H9 (cell line): ENCODE results near the gene VRK3. TPM values are rescaled to one million over a fixed set of nuclear protein-coding genes. Genes with fewer than 3 reads are reported as not detected.

Experiments used
- DNase-seq: peaks from one replicate; pipeline ENCODE4 v3.0.0-alpha.2; 2017
- H2AFZ ChIP-seq: one replicate; pipeline ENCODE4 v1.6.1; 2013; ENCODE audit warnings: mild to moderate bottlenecking, low read length, control low read depth, moderate library complexity
- H2AK5ac ChIP-seq: 2 replicates; pipeline ENCODE4 v1.6.1; 2013; ENCODE audit warnings: low read length, control low read depth, mixed read lengths; ENCODE audit not compliant: insufficient read length
- H2BK120ac ChIP-seq: one replicate; pipeline ENCODE4 v1.6.1; 2013; ENCODE audit warnings: low read depth, mild to moderate bottlenecking, low read length, control low read depth, inconsistent platforms; ENCODE audit not compliant: poor library complexity, severe bottlenecking
- H2BK12ac ChIP-seq: 2 replicates; pipeline ENCODE4 v1.6.1; 2013; ENCODE audit warnings: low read length, control low read depth, mixed read lengths, low read depth; ENCODE audit not compliant: insufficient read length
- H2BK15ac ChIP-seq: 2 replicates; pipeline ENCODE4 v1.6.1; 2013; ENCODE audit warnings: low read depth, low read length, control low read depth
- H2BK20ac ChIP-seq: one replicate; pipeline ENCODE4 v1.6.1; 2013; ENCODE audit warnings: low read depth, mild to moderate bottlenecking, low read length, control low read depth, inconsistent platforms; ENCODE audit not compliant: poor library complexity, severe bottlenecking
- H2BK5ac ChIP-seq: 2 replicates; pipeline ENCODE4 v1.6.1; 2013; ENCODE audit warnings: low read length, control low read depth, mixed read lengths; ENCODE audit not compliant: insufficient read length
- H3K14ac ChIP-seq: 2 replicates; pipeline ENCODE4 v1.6.1; 2013; ENCODE audit warnings: low read length, control low read depth; ENCODE audit not compliant: insufficient read depth
- H3K18ac ChIP-seq: 2 replicates; pipeline ENCODE4 v1.6.1; 2013; ENCODE audit warnings: low read depth, mild to moderate bottlenecking, mixed read lengths, low read length, control low read depth; ENCODE audit not compliant: insufficient read length
- H3K23ac ChIP-seq: 2 replicates; pipeline ENCODE4 v1.6.1; 2013; ENCODE audit warnings: low read length, control low read depth, mixed read lengths, low read depth; ENCODE audit not compliant: insufficient read length
- H3K23me2 ChIP-seq: 2 replicates; pipeline ENCODE4 v1.6.1; 2013; ENCODE audit warnings: low read depth, mild to moderate bottlenecking, mixed read lengths, low read length, control low read depth; ENCODE audit not compliant: insufficient read length, poor library complexity, severe bottlenecking
- H3K27ac ChIP-seq: 2 replicates; pipeline ENCODE4 v1.5.1; 2013; ENCODE audit warnings: low read length, control low read depth, mixed read lengths, low read depth; ENCODE audit not compliant: insufficient read length
- H3K27me3 ChIP-seq: 2 replicates; pipeline ENCODE4 v1.6.1; 2013; ENCODE audit warnings: low read length, control low read depth, inconsistent platforms; ENCODE audit not compliant: insufficient read depth
- H3K4ac ChIP-seq: 2 replicates; pipeline ENCODE4 v1.6.1; 2013; ENCODE audit warnings: low read depth, mild to moderate bottlenecking, control low read depth, inconsistent platforms, low read length, moderate library complexity
- H3K4me1 ChIP-seq: 2 replicates; pipeline ENCODE4 v1.6.1; 2013; ENCODE audit warnings: low read length, control low read depth, inconsistent platforms; ENCODE audit not compliant: insufficient read depth
- H3K4me2 ChIP-seq: 2 replicates; pipeline ENCODE4 v1.6.1; 2013; ENCODE audit warnings: low read length, control low read depth, mixed read lengths; ENCODE audit not compliant: insufficient read length, insufficient read depth
- H3K56ac ChIP-seq: 2 replicates; pipeline ENCODE4 v1.6.1; 2013; ENCODE audit warnings: low read depth, mild to moderate bottlenecking, mixed read lengths, low read length, control low read depth; ENCODE audit not compliant: insufficient read length
- H3K79me1 ChIP-seq: 2 replicates; pipeline ENCODE4 v1.6.1; 2013; ENCODE audit warnings: low read depth, mild to moderate bottlenecking, moderate library complexity, low read length, control low read depth, inconsistent platforms; ENCODE audit not compliant: insufficient read depth, poor library complexity, severe bottlenecking
- H3K79me2 ChIP-seq: 2 replicates; pipeline ENCODE4 v1.6.1; 2013; ENCODE audit warnings: low read length, control low read depth, inconsistent platforms; ENCODE audit not compliant: insufficient read depth
- H3K9ac ChIP-seq: 2 replicates; pipeline ENCODE4 v1.6.1; 2013; ENCODE audit warnings: low read length, control low read depth, mixed read lengths; ENCODE audit not compliant: insufficient read length; ENCODE audit errors: extremely low read depth
- H3K9me3 ChIP-seq: one replicate; pipeline ENCODE4 v1.6.1; 2013; ENCODE audit warnings: low read depth, low read length, inconsistent platforms; ENCODE audit not compliant: control insufficient read depth
- H3T11ph ChIP-seq: one replicate; pipeline ENCODE4 v1.6.1; 2013; ENCODE audit warnings: mild to moderate bottlenecking, low read length, control low read depth, inconsistent platforms
- H4K20me1 ChIP-seq: one replicate; pipeline ENCODE4 v1.6.1; 2013; ENCODE audit not compliant: control insufficient read depth, insufficient read length, insufficient read depth
- H4K5ac ChIP-seq: 2 replicates; pipeline ENCODE4 v1.6.1; 2013; ENCODE audit warnings: low read depth, mild to moderate bottlenecking, mixed read lengths, low read length, control low read depth; ENCODE audit not compliant: insufficient read length
- H4K8ac ChIP-seq: replicated peaks from 2 replicates; pipeline ENCODE4 v1.6.1; 2013; ENCODE audit warnings: low read length, control low read depth, mixed read lengths, low read depth; ENCODE audit not compliant: insufficient read length
- H4K91ac ChIP-seq: 2 replicates; pipeline ENCODE4 v1.6.1; 2013; ENCODE audit warnings: low read depth, mild to moderate bottlenecking, moderate library complexity, mixed read lengths, low read length, control low read depth; ENCODE audit not compliant: insufficient read length
- H3K27ac Mint-ChIP-seq, 3 experiments: 2 replicates in 2 of 3; 3 replicates in 1 of 3; pipeline ENCODE4 v1.8.0; 2020 to 2021; ENCODE audit warnings: mixed read lengths in 3 of 3, mild to moderate bottlenecking in 1 of 3, moderate library complexity in 1 of 3
- H3K27me3 Mint-ChIP-seq: 2 replicates; pipeline ENCODE4 v1.8.0; 2021; ENCODE audit warnings: low read depth, mild to moderate bottlenecking, moderate library complexity, mixed read lengths
- H3K36me3 Mint-ChIP-seq, 3 experiments: 2 replicates in 2 of 3; 3 replicates in 1 of 3; pipeline ENCODE4 v1.8.0; 2020 to 2021; ENCODE audit warnings: low read depth in 3 of 3, mixed read lengths in 3 of 3; ENCODE audit not compliant: insufficient read depth in 1 of 3
- H3K4me1 Mint-ChIP-seq, 2 experiments: 2 replicates each; pipeline ENCODE4 v1.8.0; 2020; ENCODE audit warnings: mixed read lengths in 2 of 2
- H3K4me3 Mint-ChIP-seq, 2 experiments: 2 replicates in 1 of 2; 3 replicates in 1 of 2; pipeline ENCODE4 v1.8.0; 2020 to 2021; ENCODE audit warnings: mild to moderate bottlenecking in 2 of 2, mixed read lengths in 2 of 2, moderate library complexity in 1 of 2
- H3K9me3 Mint-ChIP-seq, 2 experiments: 2 replicates in 1 of 2; 3 replicates in 1 of 2; pipeline ENCODE4 v1.8.0; 2020; ENCODE audit warnings: mild to moderate bottlenecking in 2 of 2, mixed read lengths in 2 of 2, moderate library complexity in 1 of 2
- CTCF ChIP-seq: fragments of 200-600 bp; sonication (generic); conservative IDR thresholded peaks from 3 replicates; pipeline ENCODE4 v1.8.0; 2021; ENCODE audit warnings: antibody characterized with exemption, mild to moderate bottlenecking
- WGBS: extraction: QIAGEN DNeasy Blood & Tissue Kit; methylation state at CpG from one replicate; pipeline ENCODE4 v1.1.7; 2013; ENCODE audit warnings: missing lambda C conversion rate, low lambda C conversion rate, mixed read lengths; ENCODE audit not compliant: insufficient read length; ENCODE audit errors: extremely low coverage; 5-methylcytosine and 5-hydroxymethylcytosine counted together
- total RNA-seq: library from RNA; stranded (reverse); gene quantifications from 2 replicates; pipeline ENCODE4 v1.2.1, GENCODE V29; 2021

The VRK3 gene
- total RNA-seq, 1 experiment from 2014 or later, result 33.5 TPM

- H3K4ac ChIP-seq, result no peak overlapping the region
- H3K79me2 ChIP-seq, result no peaks in the 10 kb centered on the region
- H4K8ac ChIP-seq, result no peak overlapping the region
- H2BK5ac ChIP-seq, result no peak overlapping the region
- H2AK5ac ChIP-seq, result no peak overlapping the region
- H2BK15ac ChIP-seq, result no peak overlapping the region
- H3K23ac ChIP-seq, result no peak overlapping the region
- H2BK120ac ChIP-seq, result no peak overlapping the region
- H3K9ac ChIP-seq, result no peak overlapping the region
- Mint-ChIP-seq H3K36me3 (no peaks in the 10 kb centered on the region; a peak in 1 of 7 replicates), H3K9me3 (no peaks in the 10 kb centered on the region; a peak in 3 of 5 replicates), H3K4me1 (peaks cover 15 to 23% of the 10 kb centered on the region in 2 experiments), H3K27me3 (peaks cover 8% of the 10 kb centered on the region), H3K4me3 (no peak overlapping the region), H3K27ac (no peak overlapping the region)
- H3K18ac ChIP-seq, result no peak overlapping the region
- no peaks in the 10 kb centered on the region for H3K79me1 ChIP-seq
- H4K5ac ChIP-seq, result no peak overlapping the region
- no peak overlapping the region for H3K14ac ChIP-seq
- H3T11ph ChIP-seq, result no peak overlapping the region
- no peak overlapping the region for H3K27ac ChIP-seq
- H3K4me1 ChIP-seq, result 0 out of 2 replicates have a peak, but pooled peaks cover 3% of the 10 kb centered on the region
- H2BK20ac ChIP-seq, result no peak overlapping the region
- H3K4me2 ChIP-seq, result no peak overlapping the region
- no peak for TF ChIP-seq CTCF
- no peaks in the 10 kb centered on the region for H3K9me3 ChIP-seq
- no peaks in the 10 kb centered on the region for H3K23me2 ChIP-seq
- H3K56ac ChIP-seq, result no peak overlapping the region
- WGBS, result no CpG with 5 or more reads among the region's 5 CpGs
- H2AFZ ChIP-seq, result no peak overlapping the region
- H2BK12ac ChIP-seq, result no peak overlapping the region
- DNase-seq, result no peak
- no peaks in the 10 kb centered on the region for H4K20me1 ChIP-seq
- no peak overlapping the region for H4K91ac ChIP-seq
- no peaks in the 10 kb centered on the region for H3K27me3 ChIP-seq
Measured at GRCh38 chr19:49950590-49950948, 74.6 kb downstream of the VRK3 start.
